ENCODE measurements around the gene RESP18. TPM values are rescaled to one million over a fixed set of nuclear protein-coding genes. Genes with fewer than 3 reads are reported as not detected.
"Not testable (repeated sequence)": the region's sequence is repeated elsewhere in the genome, so short reads cannot be mapped to it uniquely, and the experiment has no call there.

The RESP18 gene
- polyA plus RNA-seq, 6 donors from 2014 or later = not detected

- Mint-ChIP-seq H3K9me3 (peaks cover 0 to 1% (median 0%) of the 10 kb centered on the region in 7 donors), H3K27me3 (peaks cover 10 to 17% (median 14%) of the 10 kb centered on the region in 3 donors), H3K4me3 (peak overlapping the region in 1 of 8 donors; percentile 21), H3K36me3 (no peaks in the 10 kb centered on the region), H3K4me1 (peaks cover 9 to 22% (median 13%) of the 10 kb centered on the region in 3 donors), H3K27ac (peak overlapping the region in 3 of 6 donors; percentile 75 to 94 (median 78))
- no peak for DNase-seq
- no peak for ATAC-seq (ENCODE audit: low read depth in 2 of 2)
Observed at GRCh38 chr2:219296142-219296541, 36.4 kb downstream of the RESP18 start.

DNA sequence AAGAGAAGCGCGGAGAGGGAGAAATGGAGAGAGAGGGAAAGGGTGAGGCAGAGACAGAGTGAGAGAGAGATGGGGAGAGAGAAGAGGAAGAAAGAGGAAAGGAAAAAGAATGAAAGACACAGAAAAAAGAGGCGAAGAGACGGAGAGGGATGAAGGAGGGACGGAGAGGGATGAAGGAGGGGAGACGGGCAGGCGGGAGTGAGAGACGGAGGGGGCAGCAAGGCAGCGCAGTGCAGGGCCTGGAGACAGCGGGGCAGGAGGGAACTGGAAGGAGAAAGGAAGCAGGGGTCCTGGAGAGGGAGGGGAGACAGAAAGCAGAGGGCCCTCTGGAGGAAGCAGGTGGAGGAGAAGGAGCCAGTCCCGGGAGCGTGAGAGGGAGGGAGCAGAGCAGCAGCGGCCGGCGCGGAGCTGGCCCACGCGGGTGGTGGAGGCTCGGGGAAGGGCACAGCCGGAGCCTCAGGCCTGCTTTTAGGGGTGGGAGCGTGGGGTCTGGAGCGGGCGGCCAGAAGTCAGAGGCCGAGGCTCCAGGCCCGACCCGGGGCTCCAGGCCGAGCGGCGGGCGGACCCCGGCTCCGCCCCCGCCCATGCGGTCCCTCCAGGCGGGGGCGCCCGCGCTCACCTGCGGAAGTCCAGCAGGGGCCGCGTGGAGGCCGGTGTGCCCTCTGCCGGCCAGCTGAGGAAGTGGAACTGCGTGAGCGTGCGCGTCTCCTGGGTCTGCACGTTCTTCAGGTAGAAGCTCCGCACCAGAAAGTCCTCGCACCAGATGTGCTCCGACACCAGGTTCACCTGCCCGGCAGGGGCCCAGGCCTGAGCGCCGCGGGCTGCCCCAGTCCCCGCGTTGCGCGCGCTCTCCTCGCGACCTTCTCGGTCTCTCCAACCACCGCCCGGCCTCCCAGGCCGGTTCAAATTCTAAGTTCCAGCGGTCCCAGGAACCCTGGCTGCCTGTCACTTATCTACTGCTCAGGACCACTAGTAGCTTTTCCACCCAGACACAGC lies 37.9 kb downstream of the RESP18 start:
- Mint-ChIP-seq H3K27ac (peak overlapping the region; percentile 83 to 97 (median 94)), H3K36me3 (no peaks in the 10 kb centered on the region), H3K4me1 (peaks cover 9 to 22% (median 13%) of the 10 kb centered on the region in 3 donors), H3K27me3 (peaks cover 0 to 9% (median 0%) of the 10 kb centered on the region in 3 donors), H3K9me3 (no peaks in the 10 kb centered on the region), H3K4me3 (peak overlapping the region; percentile 75 to 94 (median 80))
- DNase-seq = peak; percentile 91
- peak; percentile 86 to 89 for ATAC-seq (ENCODE audit: low read depth in 2 of 2)

DNA sequence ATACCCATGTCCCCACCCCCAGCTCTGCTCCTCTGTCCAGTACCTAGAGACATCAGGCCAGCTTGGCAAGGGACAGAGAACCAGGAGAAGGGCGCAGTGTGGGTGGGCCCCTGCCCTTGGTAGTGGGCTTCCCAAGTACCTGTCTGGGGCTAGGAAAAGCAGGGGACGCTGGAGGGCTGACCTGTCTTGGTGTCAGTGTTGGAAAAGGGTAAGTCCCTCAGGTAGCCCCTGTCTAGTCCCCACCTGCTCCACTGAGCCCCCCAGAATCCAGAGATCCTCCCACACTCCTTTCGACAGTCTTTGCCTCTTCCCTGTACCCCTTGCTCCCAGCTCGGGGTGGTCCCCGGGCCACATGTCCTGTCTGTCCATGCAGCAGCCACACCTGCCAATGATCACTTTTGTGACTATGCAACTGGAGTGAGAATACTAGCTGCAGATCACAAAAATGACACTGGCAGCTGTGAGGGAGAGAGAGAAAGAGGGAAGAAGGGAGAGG lies 38.8 kb downstream of the RESP18 start:
- H3K27me3 Mint-ChIP-seq = peaks cover 0 to 1% (median 0%) of the 10 kb centered on the region in 3 donors
- peak overlapping the region in 4 of 6 donors; percentile 53 to 97 (median 92) for H3K27ac Mint-ChIP-seq
- peak overlapping the region; percentile 75 to 94 (median 80) for H3K4me3 Mint-ChIP-seq
- DNase-seq (no peak), ATAC-seq (ENCODE audit: low read depth in 2 of 2) (no peak)
- peaks cover 9 to 18% (median 13%) of the 10 kb centered on the region in 3 donors for H3K4me1 Mint-ChIP-seq
- no peaks in the 10 kb centered on the region for H3K9me3 Mint-ChIP-seq
- H3K36me3 Mint-ChIP-seq = no peaks in the 10 kb centered on the region

DNA sequence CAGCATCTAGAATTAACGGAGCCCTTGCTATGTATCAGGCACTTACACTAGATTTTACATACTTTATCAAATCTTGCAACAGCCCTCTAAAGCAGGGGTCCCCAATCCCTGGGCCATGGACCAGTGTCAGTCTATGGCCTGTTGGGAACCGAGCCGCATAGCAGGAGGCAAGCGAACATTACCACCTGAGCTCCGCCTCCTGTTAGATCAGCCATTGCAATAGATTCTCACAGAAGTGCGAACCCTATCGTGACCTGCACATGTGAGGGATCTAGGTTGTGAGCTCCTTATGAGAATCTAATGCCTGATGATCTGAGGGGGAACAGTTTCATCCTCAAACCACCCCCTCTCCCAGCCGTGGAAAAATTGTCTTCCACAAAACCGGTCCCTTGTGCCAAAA lies 39.9 kb downstream of the RESP18 start:
- Mint-ChIP-seq H3K4me1 (peaks cover 9 to 13% (median 13%) of the 10 kb centered on the region in 3 donors), H3K36me3 (no peaks in the 10 kb centered on the region), H3K27ac (peak overlapping the region in 1 of 6 donors; percentile 54), H3K9me3 (no peaks in the 10 kb centered on the region), H3K27me3 (no peaks in the 10 kb centered on the region), H3K4me3 (peak overlapping the region in 1 of 8 donors; percentile 56)
- no peak for ATAC-seq (ENCODE audit: low read depth in 2 of 2)
- DNase-seq = no peak

GRCh38 chr2:219291910-219292490 lies 40.5 kb downstream of the RESP18 start:
- DNase-seq (no peak), ATAC-seq (ENCODE audit: low read depth in 2 of 2) (no peak)
- Mint-ChIP-seq H3K27ac (peak overlapping the region in 1 of 6 donors; percentile 2), H3K36me3 (no peaks in the 10 kb centered on the region), H3K4me1 (peaks cover 9 to 13% (median 13%) of the 10 kb centered on the region in 3 donors), H3K9me3 (no peaks in the 10 kb centered on the region), H3K27me3 (no peaks in the 10 kb centered on the region), H3K4me3 (no peak overlapping the region)

DNA sequence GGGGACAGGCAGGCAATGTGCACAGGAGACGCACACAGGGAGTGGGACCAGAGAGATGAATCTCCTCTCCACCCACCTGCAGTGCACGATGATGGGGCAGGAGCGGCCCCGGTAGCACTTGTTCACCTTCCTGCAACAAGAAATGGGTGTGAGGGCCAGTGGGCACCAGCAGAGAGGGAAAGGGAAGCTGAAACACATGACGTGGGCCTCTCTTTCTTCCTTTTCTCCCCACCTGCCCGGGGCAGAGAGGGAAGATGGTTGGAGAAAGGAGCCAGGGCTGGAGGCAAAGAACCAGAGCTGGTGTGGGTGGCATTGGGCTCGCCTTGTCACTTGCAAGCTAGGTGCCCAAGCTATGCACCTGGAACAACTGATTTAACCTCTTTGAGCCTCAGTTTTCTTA lies 41.1 kb downstream of the RESP18 start:
- no peak overlapping the region for H3K4me3 Mint-ChIP-seq
- no peaks in the 10 kb centered on the region for H3K9me3 Mint-ChIP-seq
- H3K27ac Mint-ChIP-seq = peak overlapping the region in 2 of 6 donors; percentile 21 to 70
- ATAC-seq (ENCODE audit: low read depth in 2 of 2) = no peak
- no peaks in the 10 kb centered on the region for H3K36me3 Mint-ChIP-seq
- no peaks in the 10 kb centered on the region for H3K27me3 Mint-ChIP-seq
- DNase-seq = no peak
- peaks cover 11 to 13% (median 13%) of the 10 kb centered on the region in 3 donors for H3K4me1 Mint-ChIP-seq

DNA sequence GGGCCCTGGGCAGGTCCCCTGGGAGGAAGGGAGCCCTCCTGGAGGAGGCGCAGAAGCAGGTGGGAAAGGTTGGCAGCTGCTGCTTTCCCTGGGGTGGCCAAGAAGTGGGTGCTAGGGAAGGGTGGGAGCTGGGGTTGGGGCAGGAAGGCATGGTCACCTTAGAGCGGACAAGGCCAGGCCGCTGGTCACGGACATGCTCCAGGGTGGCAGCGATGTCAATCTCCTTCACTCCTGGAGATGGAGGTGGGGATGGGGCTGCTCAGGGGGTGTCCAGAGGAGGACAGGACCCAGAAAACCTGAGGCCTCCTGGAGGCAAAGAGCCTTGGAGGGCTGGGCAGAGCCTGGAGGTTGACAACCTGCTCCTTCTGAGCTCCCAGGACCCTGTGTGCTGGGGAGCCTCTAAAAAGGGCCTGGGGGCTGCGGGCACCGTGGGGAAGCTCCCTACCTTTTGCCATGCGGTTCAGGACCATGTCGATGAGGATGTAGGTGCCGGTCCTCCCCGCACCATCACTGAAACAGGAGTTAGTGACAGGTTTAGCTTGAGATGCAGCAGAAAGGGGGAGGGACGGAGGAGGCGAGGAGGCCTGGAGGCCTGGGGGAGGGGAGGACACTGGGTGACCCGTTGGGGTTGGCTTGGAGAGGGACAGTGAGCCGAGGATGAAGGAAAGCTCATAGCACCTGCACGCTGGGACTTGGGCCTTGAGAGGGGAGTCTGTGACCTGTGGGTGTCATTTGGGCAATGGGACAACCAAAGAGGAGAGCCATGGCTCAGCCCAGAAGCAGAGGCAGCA lies 42.0 kb downstream of the RESP18 start:
- H3K36me3 Mint-ChIP-seq = peaks cover 0 to 1% of the 10 kb centered on the region in 2 donors
- H3K27ac Mint-ChIP-seq = peak overlapping the region in 1 of 6 donors; percentile 70
- H3K9me3 Mint-ChIP-seq = no peaks in the 10 kb centered on the region
- no peak overlapping the region for H3K4me3 Mint-ChIP-seq
- H3K4me1 Mint-ChIP-seq = peaks cover 13 to 15% (median 15%) of the 10 kb centered on the region in 3 donors
- ATAC-seq (ENCODE audit: low read depth in 2 of 2) (no peak), DNase-seq (no peak)
- H3K27me3 Mint-ChIP-seq = no peaks in the 10 kb centered on the region

- DNase-seq (no peak), ATAC-seq (ENCODE audit: low read depth in 2 of 2) (no peak)
- H3K4me1 Mint-ChIP-seq = peaks cover 11 to 17% (median 15%) of the 10 kb centered on the region in 3 donors
- no peak overlapping the region for H3K4me3 Mint-ChIP-seq
- no peaks in the 10 kb centered on the region for H3K27me3 Mint-ChIP-seq
- H3K36me3 Mint-ChIP-seq = peaks cover 0 to 7% of the 10 kb centered on the region in 2 donors
- H3K27ac Mint-ChIP-seq = peak overlapping the region in 1 of 6 donors; percentile 14
- no peaks in the 10 kb centered on the region for H3K9me3 Mint-ChIP-seq
Observed at GRCh38 chr2:219289537-219290361, 42.8 kb downstream of the RESP18 start.

DNA sequence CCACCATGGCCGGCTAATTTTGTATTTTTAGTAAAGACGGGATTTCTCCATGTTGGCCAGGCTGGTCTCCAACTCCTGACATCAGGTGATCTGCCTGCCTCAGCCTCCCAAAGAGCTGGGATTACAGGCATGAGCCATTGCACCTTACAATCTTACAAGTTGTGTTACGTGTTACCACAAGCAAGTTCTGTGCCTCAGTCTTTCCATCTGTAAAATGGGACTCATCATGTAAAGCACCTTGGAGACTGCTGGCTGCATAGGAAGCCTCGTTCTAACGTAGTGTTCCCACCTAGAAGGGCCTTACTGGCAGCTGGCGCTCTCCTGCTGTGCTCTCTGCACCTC lies 43.4 kb downstream of the RESP18 start:
- peak overlapping the region in 1 of 6 donors; percentile 14 for H3K27ac Mint-ChIP-seq
- DNase-seq = no peak
- no peaks in the 10 kb centered on the region for H3K27me3 Mint-ChIP-seq
- H3K4me1 Mint-ChIP-seq = peaks cover 8 to 13% (median 11%) of the 10 kb centered on the region in 3 donors
- H3K36me3 Mint-ChIP-seq = peaks cover 0 to 7% of the 10 kb centered on the region in 2 donors
- no peaks in the 10 kb centered on the region for H3K9me3 Mint-ChIP-seq
- no peak for ATAC-seq (ENCODE audit: low read depth in 2 of 2)
- no peak overlapping the region for H3K4me3 Mint-ChIP-seq

GRCh38 chr2:219287580-219288265 lies 44.8 kb downstream of the RESP18 start:
- H3K27ac Mint-ChIP-seq = peak overlapping the region in 4 of 6 donors; percentile 46 to 63 (median 56)
- ATAC-seq (ENCODE audit: low read depth in 2 of 2) (no peak), DNase-seq (no peak)
- peak overlapping the region in 1 of 8 donors; percentile 18 for H3K4me3 Mint-ChIP-seq
- no peaks in the 10 kb centered on the region for H3K9me3 Mint-ChIP-seq
- peaks cover 3 to 7% (median 6%) of the 10 kb centered on the region in 3 donors for H3K4me1 Mint-ChIP-seq
- peaks cover 4 to 14% of the 10 kb centered on the region in 2 donors for H3K36me3 Mint-ChIP-seq
- no peaks in the 10 kb centered on the region for H3K27me3 Mint-ChIP-seq

DNA sequence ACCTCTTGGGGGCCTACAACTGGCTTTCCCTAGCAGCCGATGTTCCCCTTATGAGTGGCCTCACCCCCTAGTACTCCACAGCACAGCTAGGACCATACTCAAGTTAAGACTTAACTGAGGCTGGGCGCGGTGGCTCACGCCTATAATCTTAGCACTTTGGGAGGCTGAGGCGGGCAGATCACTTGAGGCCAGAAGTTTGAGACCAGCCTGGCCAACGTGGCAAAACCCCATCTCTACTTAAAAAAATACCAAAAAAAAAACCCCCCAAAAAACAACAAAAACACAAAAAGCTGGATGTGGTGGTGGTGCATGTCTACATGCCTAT lies 45.5 kb downstream of the RESP18 start:
- not testable (repeated sequence) for H3K27me3 Mint-ChIP-seq

More for the DNA sequence above, 45.5 kb downstream of the RESP18 start:
- H3K9me3 Mint-ChIP-seq; DNase-seq; ATAC-seq (ENCODE audit: low read depth in 2 of 2); H3K4me3 Mint-ChIP-seq; H3K4me1 Mint-ChIP-seq: not testable (repeated sequence)
- Mint-ChIP-seq H3K36me3 (peaks cover 5 to 18% of the 10 kb centered on the region in 2 donors), H3K27ac (peak overlapping the region in 4 of 6 donors; percentile 46 to 78 (median 62))
